Spleen (tissue), 13 donors: ENCODE measurements around the gene LPCAT1. TPM values are rescaled to one million over a fixed set of nuclear protein-coding genes. Genes with fewer than 3 reads are reported as not detected.
"Not testable (repeated sequence)": the region's sequence is repeated elsewhere in the genome, so short reads cannot be mapped to it uniquely, and the experiment has no call there.

ENCODE experiments used
- DNase-seq: peaks from one replicate; pipeline ENCODE4 v3.0.0-alpha.2; 2020
- H3K27ac ChIP-seq, 8 donors: fragments of 200-600 bp; sonication (generic) in 7 of 8; 1 replicate in 4 of 8; 2 replicates in 4 of 8; pipeline versions ENCODE4 v1.5.0 to v1.8.0; 2016 to 2021; ENCODE audit warnings: inconsistent platforms in 4 of 8, mild to moderate bottlenecking in 4 of 8, moderate library complexity in 1 of 8
- H3K27me3 ChIP-seq, 7 donors: fragments of 200-600 bp; sonication (generic) in 6 of 7; replicated peaks in 1 of 7; 1 replicate in 4 of 7; 2 replicates in 3 of 7; pipeline versions ENCODE4 v1.5.0 to v1.8.0; 2016 to 2021; ENCODE audit warnings: inconsistent platforms in 3 of 7, mild to moderate bottlenecking in 1 of 7
- H3K36me3 ChIP-seq, 6 donors: fragments of 200-600 bp; sonication (generic) in 5 of 6; 1 replicate in 4 of 6; 2 replicates in 2 of 6; pipeline versions ENCODE4 v1.5.0 to v1.8.0; 2016 to 2021; ENCODE audit warnings: inconsistent platforms in 2 of 6
- H3K4me1 ChIP-seq, 6 donors: fragments of 200-600 bp; sonication (generic) in 5 of 6; 1 replicate in 3 of 6; 2 replicates in 3 of 6; pipeline versions ENCODE4 v1.5.0 to v1.8.0; 2016 to 2021; ENCODE audit warnings: inconsistent platforms in 3 of 6
- H3K4me3 ChIP-seq, 8 donors: fragments of 200-600 bp; sonication (generic) in 7 of 8; 1 replicate in 4 of 8; 2 replicates in 4 of 8; pipeline versions ENCODE4 v1.5.0 to v1.8.0; 2016 to 2021; ENCODE audit warnings: inconsistent platforms in 4 of 8, mild to moderate bottlenecking in 4 of 8, moderate library complexity in 2 of 8
- H3K9me3 ChIP-seq, 8 donors: fragments of 200-600 bp; sonication (generic) in 7 of 8; 1 replicate in 4 of 8; 2 replicates in 4 of 8; pipeline versions ENCODE4 v1.5.0 to v1.8.0; 2016 to 2021; ENCODE audit warnings: inconsistent platforms in 4 of 8
- POLR2A ChIP-seq, 3 donors: fragments of 450-650 bp; IDR thresholded peaks; one replicate each; pipeline ENCODE4 v1.5.1; 2017; ENCODE audit warnings: antibody characterized with exemption in 3 of 3, mild to moderate bottlenecking in 1 of 3
- POLR2AphosphoS5 ChIP-seq, 3 donors: sonication (generic); formaldehyde crosslinking; IDR thresholded peaks; one replicate each; pipeline ENCODE4 v1.5.1; 2017; ENCODE audit warnings: antibody characterized with exemption in 3 of 3
- WGBS, 5 donors: extraction: QIAGEN DNeasy Blood & Tissue Kit in 3 of 5; methylation state at CpG; one replicate each; pipeline versions ENCODE4 v1.1.5 to v1.1.7; 2013 to 2018; 5-methylcytosine and 5-hydroxymethylcytosine counted together
- intact Hi-C: fragments of 100-400 bp; cut with DNase I; formaldehyde crosslinking; loops from one replicate; pipeline ENCODE4 v1.15.0; 2023; ENCODE audit warnings: low total_unique reads
- long read RNA-seq, 2 donors: transcript quantifications; one replicate each; lab custom pipeline, GENCODE V29; 2026
- polyA plus RNA-seq, 3 donors: library from polyadenylated mRNA; stranded (reverse); fragments of 200-250 nt; gene quantifications; one replicate each; pipeline ENCODE4 v1.2.1, GENCODE V29; 2013
- total RNA-seq, 7 donors: library from RNA; depleted of rRNA in 3 of 7; stranded (reverse); fragments of >200 nt in 3 of 7; fragmentation: NEBNext Ultra II Directional in 4 of 7; extraction: Animal tissue kit (Norgen Biotek cat#: 25700) in 4 of 7; gene quantifications; one replicate each; pipeline versions ENCODE4 v1.1.0 to v1.2.1, GENCODE V29; 2016 to 2021
- TF ChIP-seq, protein P1 (sequence below), 11 experiments: fragments of 200-600 bp in 7 of 11; fragments of 450-650 bp in 4 of 11; sonication (generic) in 4 of 11; IDR thresholded peaks in 8 of 11; conservative IDR thresholded peaks in 3 of 11; 1 replicate in 7 of 11; 2 replicates in 4 of 11; pipeline versions ENCODE4 v1.4.0 to v1.8.0; 2016 to 2021; ENCODE audit warnings: antibody characterized with exemption in 11 of 11, inconsistent platforms in 4 of 11, mild to moderate bottlenecking in 1 of 11
- donor health status: healthy with polysubstance abuse.
- donor health status: DM: no; HTN: no; CAD: no; lungs with moderate emphysema.
- donor health status: DM: no; HTN: no; CAD: no.
- donor health status: Bipolar disorder and iron deficiency.
- donor health status: healthy.
- donor health status: DM: no; HTN: no; CAD: no.
- donor health status: DM: yes; HTN: yes; CAD: no.

LPCAT1 gene, protein sequence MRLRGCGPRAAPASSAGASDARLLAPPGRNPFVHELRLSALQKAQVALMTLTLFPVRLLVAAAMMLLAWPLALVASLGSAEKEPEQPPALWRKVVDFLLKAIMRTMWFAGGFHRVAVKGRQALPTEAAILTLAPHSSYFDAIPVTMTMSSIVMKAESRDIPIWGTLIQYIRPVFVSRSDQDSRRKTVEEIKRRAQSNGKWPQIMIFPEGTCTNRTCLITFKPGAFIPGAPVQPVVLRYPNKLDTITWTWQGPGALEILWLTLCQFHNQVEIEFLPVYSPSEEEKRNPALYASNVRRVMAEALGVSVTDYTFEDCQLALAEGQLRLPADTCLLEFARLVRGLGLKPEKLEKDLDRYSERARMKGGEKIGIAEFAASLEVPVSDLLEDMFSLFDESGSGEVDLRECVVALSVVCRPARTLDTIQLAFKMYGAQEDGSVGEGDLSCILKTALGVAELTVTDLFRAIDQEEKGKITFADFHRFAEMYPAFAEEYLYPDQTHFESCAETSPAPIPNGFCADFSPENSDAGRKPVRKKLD
- 100 to 1,000 TPM; 126 to 322 (median 223) TPM for total RNA-seq
- polyA plus RNA-seq: 100 to 1,000 TPM in 1 of 3 donors, 10 to 100 TPM in 2; 52.2 to 123 (median 94.8) TPM
- long read RNA-seq, donor 1, transcript LPCAT1-201 (14 exons, 3,966 nt): major isoform, 5 of 5 reads
- long read RNA-seq, donor 1, partial matches to known transcripts: 0 of 5 reads
- long read RNA-seq, donor 1, other reads (novel, unspliced or antisense): 0 of 5 reads
- long read RNA-seq, donor 2, transcript LPCAT1-201 (14 exons, 3,966 nt): major isoform, 11 of 11 reads
- long read RNA-seq, donor 2, partial matches to known transcripts: 0 of 11 reads
- long read RNA-seq, donor 2, other reads (novel, unspliced or antisense): 0 of 11 reads

DNA sequence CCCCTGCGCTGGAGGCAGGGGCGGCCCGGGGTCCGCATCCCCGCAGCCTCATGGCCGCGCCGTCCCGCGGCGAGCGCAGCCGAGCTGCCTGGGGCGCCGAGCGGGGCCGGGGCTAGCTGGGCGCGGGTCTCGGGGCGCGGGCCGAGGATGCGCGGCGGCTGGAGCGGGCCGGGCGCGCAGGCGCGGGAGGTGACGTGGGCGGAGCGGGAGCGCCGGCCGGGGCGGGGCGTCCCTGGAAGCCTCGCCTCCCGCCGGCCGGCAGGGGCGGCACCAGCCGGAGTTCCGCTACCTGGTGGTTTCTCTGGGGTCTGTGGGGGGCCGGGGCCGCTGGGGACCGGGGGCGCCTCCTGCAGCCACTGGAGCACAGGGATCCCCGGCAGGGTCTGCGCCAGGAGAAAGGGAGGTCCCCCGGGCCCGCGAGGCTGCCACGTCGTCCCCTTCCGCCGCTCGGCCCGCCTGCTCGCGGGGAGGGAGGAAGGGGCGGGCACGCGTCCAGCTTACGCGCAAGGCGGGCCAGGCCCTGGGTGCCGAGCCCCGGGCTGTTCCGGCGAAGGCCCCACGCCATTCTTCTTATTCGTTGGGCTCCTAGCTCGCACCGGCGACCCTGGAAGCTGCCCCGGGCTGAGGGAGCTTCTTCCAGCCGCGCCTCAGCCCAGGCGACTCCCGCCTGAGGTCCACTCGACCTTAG lies at the start of gene LPCAT1:
Gene LPCAT1, minus strand, starts transcription at position 168 of the 688 bp plus-strand sequence. Its CDS starts 116 bp downstream, at position 52.
- intact Hi-C loops: no loop called here
- TF ChIP-seq POLR2A (IDR thresholded peaks at IDR 0.05) (peak in 1 of 3 donors; percentile 82), POLR2AphosphoS5 (IDR thresholded peaks at IDR 0.05) (peak; percentile 82 to 89 (median 85))
- TF ChIP-seq, protein P1, sequence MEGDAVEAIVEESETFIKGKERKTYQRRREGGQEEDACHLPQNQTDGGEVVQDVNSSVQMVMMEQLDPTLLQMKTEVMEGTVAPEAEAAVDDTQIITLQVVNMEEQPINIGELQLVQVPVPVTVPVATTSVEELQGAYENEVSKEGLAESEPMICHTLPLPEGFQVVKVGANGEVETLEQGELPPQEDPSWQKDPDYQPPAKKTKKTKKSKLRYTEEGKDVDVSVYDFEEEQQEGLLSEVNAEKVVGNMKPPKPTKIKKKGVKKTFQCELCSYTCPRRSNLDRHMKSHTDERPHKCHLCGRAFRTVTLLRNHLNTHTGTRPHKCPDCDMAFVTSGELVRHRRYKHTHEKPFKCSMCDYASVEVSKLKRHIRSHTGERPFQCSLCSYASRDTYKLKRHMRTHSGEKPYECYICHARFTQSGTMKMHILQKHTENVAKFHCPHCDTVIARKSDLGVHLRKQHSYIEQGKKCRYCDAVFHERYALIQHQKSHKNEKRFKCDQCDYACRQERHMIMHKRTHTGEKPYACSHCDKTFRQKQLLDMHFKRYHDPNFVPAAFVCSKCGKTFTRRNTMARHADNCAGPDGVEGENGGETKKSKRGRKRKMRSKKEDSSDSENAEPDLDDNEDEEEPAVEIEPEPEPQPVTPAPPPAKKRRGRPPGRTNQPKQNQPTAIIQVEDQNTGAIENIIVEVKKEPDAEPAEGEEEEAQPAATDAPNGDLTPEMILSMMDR (IDR thresholded peaks at IDR 0.05 in 8 of 11, conservative IDR thresholded peaks at IDR 0.05 in 3 of 11): peak in 7 of 11 experiments; percentile 27 to 63 (median 57)
- Histone ChIP-seq H3K36me3 (peaks cover 0 to 29% (median 15%) of the 10 kb centered on the region in 6 donors), H3K27ac (peak within 1 kb of the TSS; percentile 91 to 99 (median 97)), H3K27me3 (no peaks in the 10 kb centered on the region), H3K9me3 (no peaks in the 10 kb centered on the region), H3K4me1 (peaks cover 24 to 61% (median 56%) of the 10 kb centered on the region in 6 donors), H3K4me3 (peak within 1 kb of the TSS; percentile 64 to 95 (median 84))
- 3 to 8% (median 3%) methylated on average over 39 to 85 of the region's 85 CpGs for WGBS, 5 donors
- peak; percentile 96 for DNase-seq

- H3K4me3 ChIP-seq, H3K9me3 ChIP-seq, H3K27ac ChIP-seq, DNase-seq, H3K27me3 ChIP-seq, intact Hi-C loops: not testable (repeated sequence)
- WGBS, 5 donors: 91 to 96% (median 95%) methylated on average over 7 of the region's 7 CpGs
- H3K36me3 ChIP-seq: peaks cover 0 to 60% (median 5%) of the 10 kb centered on the region in 6 donors
- H3K4me1 ChIP-seq: peaks cover 0 to 10% (median 5%) of the 10 kb centered on the region in 6 donors
These were observed 48.1 kb upstream of the LPCAT1 start for GRCh38 chr5:1571875-1572274.

- DNase-seq: no peak
- intact Hi-C loops: no loop called here
- peaks cover 0 to 10% (median 5%) of the 10 kb centered on the region in 6 donors for H3K4me1 ChIP-seq
- no peak overlapping the region for H3K4me3 ChIP-seq
- H3K9me3 ChIP-seq: peaks cover 0 to 7% (median 0%) of the 10 kb centered on the region in 8 donors
- no peaks in the 10 kb centered on the region for H3K27me3 ChIP-seq
- TF ChIP-seq, protein P1 (IDR thresholded peaks at IDR 0.05 in 8 of 11, conservative IDR thresholded peaks at IDR 0.05 in 3 of 11): no peak
- no peak for TF ChIP-seq POLR2AphosphoS5 (IDR thresholded peaks at IDR 0.05)
- peaks cover 0 to 56% (median 5%) of the 10 kb centered on the region in 6 donors for H3K36me3 ChIP-seq
- WGBS, 5 donors: 92 to 99% (median 99%) methylated on average over 10 of the region's 10 CpGs
- H3K27ac ChIP-seq: peak overlapping the region in 1 of 8 donors; percentile 8
These were observed 47.2 kb upstream of the LPCAT1 start for GRCh38 chr5:1570975-1571374.
